ENCODE results near the gene PLXNB3. TPM values are rescaled to one million over a fixed set of nuclear protein-coding genes. Genes with fewer than 3 reads are reported as not detected.

Gene PLXNB3
- total and polyA plus RNA-seq, 10 donors = 0.48 to 2.8 (median 1.5) TPM

DNA sequence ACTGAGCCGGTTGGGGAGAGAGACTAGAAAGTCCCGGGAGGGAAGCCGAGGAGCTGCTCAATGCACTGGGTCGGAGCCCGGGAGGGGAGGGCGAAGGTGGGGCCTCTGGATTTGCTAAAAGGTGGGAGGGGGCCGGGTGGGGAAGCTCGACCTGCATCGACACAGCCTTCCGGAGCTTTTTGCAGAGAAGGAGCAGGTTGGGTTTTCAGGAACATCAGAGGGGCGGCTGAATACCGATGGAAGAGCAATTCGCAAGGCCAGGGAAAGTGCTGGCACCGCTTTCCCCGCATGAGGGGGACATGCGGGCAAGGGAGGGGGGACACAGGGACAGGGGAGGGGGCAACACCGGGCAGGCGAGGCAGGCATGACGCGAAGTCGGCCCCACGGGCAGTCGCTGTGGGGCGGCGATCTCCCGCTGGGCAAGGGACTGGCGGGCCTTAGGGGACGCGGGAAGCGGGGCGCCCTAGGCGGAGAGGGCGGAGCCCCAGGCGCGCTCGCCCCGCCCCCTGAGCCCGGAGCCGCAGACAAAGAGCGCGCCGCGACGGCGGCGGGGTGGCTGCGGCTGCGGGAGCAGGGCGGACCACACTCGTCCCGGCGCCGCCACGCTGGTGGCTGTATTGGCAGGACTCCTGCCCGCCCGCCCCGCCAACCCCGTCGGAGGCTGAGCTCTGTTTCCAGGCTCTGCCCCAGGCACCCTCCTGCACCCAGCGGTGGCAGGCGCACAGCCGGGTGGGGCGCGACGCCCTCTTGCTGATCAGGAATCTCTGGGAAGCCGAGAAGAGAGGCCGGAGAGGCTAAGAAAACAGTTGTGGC is 54.7 kb downstream of the PLXNB3 start:
- no peaks in the 10 kb centered on the region for H3K9me3 ChIP-seq
- H3K27ac ChIP-seq = peak overlapping the region in 3 of 8 donors; percentile 40 to 55 (median 53)
- peaks cover 0 to 59% (median 15%) of the 10 kb centered on the region in 7 donors for H3K27me3 ChIP-seq (replicated peaks in 1 of 7)
- peak overlapping the region; percentile 16 to 66 (median 34) for H3K4me3 ChIP-seq
- 8 to 25% (median 19%) methylated on average over 32 to 67 of the region's 67 CpGs for WGBS, 5 donors
- TF ChIP-seq POLR2AphosphoS5 (IDR thresholded peaks at IDR 0.05) = peak in 1 of 3 donors; percentile 45
- TF ChIP-seq, protein P1, sequence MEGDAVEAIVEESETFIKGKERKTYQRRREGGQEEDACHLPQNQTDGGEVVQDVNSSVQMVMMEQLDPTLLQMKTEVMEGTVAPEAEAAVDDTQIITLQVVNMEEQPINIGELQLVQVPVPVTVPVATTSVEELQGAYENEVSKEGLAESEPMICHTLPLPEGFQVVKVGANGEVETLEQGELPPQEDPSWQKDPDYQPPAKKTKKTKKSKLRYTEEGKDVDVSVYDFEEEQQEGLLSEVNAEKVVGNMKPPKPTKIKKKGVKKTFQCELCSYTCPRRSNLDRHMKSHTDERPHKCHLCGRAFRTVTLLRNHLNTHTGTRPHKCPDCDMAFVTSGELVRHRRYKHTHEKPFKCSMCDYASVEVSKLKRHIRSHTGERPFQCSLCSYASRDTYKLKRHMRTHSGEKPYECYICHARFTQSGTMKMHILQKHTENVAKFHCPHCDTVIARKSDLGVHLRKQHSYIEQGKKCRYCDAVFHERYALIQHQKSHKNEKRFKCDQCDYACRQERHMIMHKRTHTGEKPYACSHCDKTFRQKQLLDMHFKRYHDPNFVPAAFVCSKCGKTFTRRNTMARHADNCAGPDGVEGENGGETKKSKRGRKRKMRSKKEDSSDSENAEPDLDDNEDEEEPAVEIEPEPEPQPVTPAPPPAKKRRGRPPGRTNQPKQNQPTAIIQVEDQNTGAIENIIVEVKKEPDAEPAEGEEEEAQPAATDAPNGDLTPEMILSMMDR (IDR thresholded peaks at IDR 0.05 in 8 of 11, conservative IDR thresholded peaks at IDR 0.05 in 3 of 11) = no peak
- peak; percentile 82 for DNase-seq
- H3K4me1 ChIP-seq = peaks cover 0 to 56% (median 21%) of the 10 kb centered on the region in 6 donors
- intact Hi-C loops (cut with DNase I; ENCODE audit: low total_unique reads) = no loop called here
- no peaks in the 10 kb centered on the region for H3K36me3 ChIP-seq

- WGBS, 5 donors = 31 to 69% (median 50%) methylated on average over 15 to 23 of the region's 23 CpGs
- peak; percentile 29 for DNase-seq
Observed at GRCh38 chrX:153819384-153820040, 55.5 kb downstream of the PLXNB3 start.

DNA sequence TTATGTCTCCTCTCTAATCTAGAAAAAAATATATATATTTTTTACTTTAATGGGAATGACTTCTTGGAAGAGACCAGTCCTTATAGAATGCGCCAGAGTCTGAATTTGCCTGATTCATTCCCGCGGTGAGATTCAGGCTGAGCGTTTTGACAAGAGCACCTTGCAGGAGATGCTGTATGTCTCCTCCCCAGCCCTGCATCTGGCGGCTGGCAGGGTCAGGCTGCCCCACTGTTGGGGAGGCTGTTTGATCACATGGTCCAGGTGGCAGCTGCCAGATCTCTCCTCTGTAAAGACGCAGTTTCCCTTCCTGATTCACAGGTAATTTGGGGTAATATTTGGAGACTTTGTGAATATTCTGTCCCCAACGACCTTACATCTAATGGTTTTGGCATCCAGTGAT is 56.6 kb downstream of the PLXNB3 start:
- Histone ChIP-seq H3K36me3 (no peaks in the 10 kb centered on the region), H3K27ac (no peak overlapping the region), H3K4me1 (peaks cover 0 to 56% (median 19%) of the 10 kb centered on the region in 6 donors), H3K9me3 (no peaks in the 10 kb centered on the region), H3K4me3 (no peak overlapping the region), H3K27me3 (replicated peaks in 1 of 7) (peaks cover 0 to 72% (median 15%) of the 10 kb centered on the region in 7 donors)
- DNase-seq = peak; percentile 65
- TF ChIP-seq POLR2AphosphoS5 (IDR thresholded peaks at IDR 0.05) (no peak), POLR2A (IDR thresholded peaks at IDR 0.05) (no peak)
- TF ChIP-seq, protein P1 (IDR thresholded peaks at IDR 0.05 in 8 of 11, conservative IDR thresholded peaks at IDR 0.05 in 3 of 11) = no peak
- intact Hi-C loops (cut with DNase I; ENCODE audit: low total_unique reads) = loop anchor here (10.0 kb wide), 1 partner anchor 74 kb away; no protein-coding TSS in a partner anchor
- 68 to 91% (median 78%) methylated on average over 7 of the region's 7 CpGs for WGBS, 5 donors

More at GRCh38 chrX:153819384-153820040, 55.5 kb downstream of the PLXNB3 start:
- TF ChIP-seq POLR2AphosphoS5 (IDR thresholded peaks at IDR 0.05) = no peak
- TF ChIP-seq, protein P1 (IDR thresholded peaks at IDR 0.05 in 8 of 11, conservative IDR thresholded peaks at IDR 0.05 in 3 of 11) = no peak
- Histone ChIP-seq H3K4me3 (peak overlapping the region in 7 of 8 donors; percentile 22 to 66 (median 36)), H3K4me1 (peaks cover 0 to 56% (median 21%) of the 10 kb centered on the region in 6 donors), H3K36me3 (no peaks in the 10 kb centered on the region), H3K27ac (peak overlapping the region in 3 of 8 donors; percentile 40 to 55 (median 53)), H3K9me3 (no peaks in the 10 kb centered on the region), H3K27me3 (replicated peaks in 1 of 7) (peaks cover 0 to 65% (median 15%) of the 10 kb centered on the region in 7 donors)
- intact Hi-C loops (cut with DNase I; ENCODE audit: low total_unique reads) = loop anchor here (10.0 kb wide), 1 partner anchor 75 kb away; no protein-coding TSS in a partner anchor

Measured in spleen (tissue), 11 donors.